Measurements from ENCODE around the gene CERS3.

The CERS3 gene

DNA sequence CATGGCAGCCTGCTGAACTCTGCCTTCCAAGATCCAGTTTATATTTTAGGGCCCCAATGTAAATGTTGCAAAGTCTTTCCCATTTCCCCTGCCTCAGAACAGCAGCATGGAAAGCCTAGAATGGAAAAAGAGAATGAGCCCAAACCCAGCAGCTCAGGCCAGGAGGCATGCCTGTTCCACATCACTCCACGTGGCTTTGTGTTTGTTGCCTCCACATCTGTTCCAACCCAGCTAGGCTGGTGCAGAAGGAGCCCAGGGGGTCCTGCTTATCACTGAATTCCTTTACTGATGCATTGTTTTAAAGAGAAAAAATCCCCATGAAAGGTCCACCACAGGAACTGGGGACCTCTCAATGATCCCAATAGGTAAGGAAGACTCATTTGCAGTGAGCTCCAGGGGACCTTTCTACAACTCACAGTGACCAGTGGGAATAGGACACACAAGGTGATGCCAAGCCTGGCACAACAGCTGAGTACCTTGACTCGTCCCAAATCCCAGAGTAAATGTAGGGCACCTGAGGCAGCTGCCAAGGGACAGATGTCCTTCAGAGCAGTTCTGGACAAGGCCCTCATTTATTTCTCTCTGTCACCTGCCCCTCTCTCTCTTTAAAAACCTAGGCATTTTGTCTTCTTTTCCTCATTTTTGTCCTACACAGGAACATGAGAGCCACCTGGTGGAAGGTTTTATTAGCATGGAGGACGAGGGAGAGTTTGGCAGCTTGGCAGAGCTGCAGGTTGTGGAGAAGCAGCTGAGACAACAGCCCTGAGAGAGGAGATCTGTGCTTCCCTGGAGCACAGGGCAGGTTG is 145.2 kb downstream of the CERS3 start:
- no peak overlapping the region for H2AFZ ChIP-seq (ENCODE audit: low read depth, low read length, severe bottlenecking)
- no peak overlapping the region for H3K4me3 ChIP-seq (ENCODE audit: insufficient read depth, low read length, poor library complexity, severe bottlenecking)
- H3K4me2 ChIP-seq (ENCODE audit: low read depth, low read length, poor library complexity, severe bottlenecking) = no peak overlapping the region
- H3K27ac ChIP-seq (ENCODE audit: low read depth, low read length) = no peak overlapping the region
- no peak for TF ChIP-seq EZH2phosphoT487 (conservative IDR thresholded peaks at IDR 0.05; ENCODE audit: low read length)
- TF ChIP-seq, protein P1, sequence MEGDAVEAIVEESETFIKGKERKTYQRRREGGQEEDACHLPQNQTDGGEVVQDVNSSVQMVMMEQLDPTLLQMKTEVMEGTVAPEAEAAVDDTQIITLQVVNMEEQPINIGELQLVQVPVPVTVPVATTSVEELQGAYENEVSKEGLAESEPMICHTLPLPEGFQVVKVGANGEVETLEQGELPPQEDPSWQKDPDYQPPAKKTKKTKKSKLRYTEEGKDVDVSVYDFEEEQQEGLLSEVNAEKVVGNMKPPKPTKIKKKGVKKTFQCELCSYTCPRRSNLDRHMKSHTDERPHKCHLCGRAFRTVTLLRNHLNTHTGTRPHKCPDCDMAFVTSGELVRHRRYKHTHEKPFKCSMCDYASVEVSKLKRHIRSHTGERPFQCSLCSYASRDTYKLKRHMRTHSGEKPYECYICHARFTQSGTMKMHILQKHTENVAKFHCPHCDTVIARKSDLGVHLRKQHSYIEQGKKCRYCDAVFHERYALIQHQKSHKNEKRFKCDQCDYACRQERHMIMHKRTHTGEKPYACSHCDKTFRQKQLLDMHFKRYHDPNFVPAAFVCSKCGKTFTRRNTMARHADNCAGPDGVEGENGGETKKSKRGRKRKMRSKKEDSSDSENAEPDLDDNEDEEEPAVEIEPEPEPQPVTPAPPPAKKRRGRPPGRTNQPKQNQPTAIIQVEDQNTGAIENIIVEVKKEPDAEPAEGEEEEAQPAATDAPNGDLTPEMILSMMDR (IDR thresholded peaks at IDR 0.05; ENCODE audit: insufficient read depth, low read length, poor library complexity, severe bottlenecking) = no peak
- no peaks in the 10 kb centered on the region; the same call in 1 of the 2 replicates for H3K9me3 ChIP-seq (ENCODE audit: insufficient read depth, low read length)
- no peak overlapping the region for H3K9ac ChIP-seq (ENCODE audit: low read length)
- no peaks in the 10 kb centered on the region for H4K20me1 ChIP-seq (ENCODE audit: low read depth, low read length)
- H3K9me2 ChIP-seq (replicated peaks; ENCODE audit: insufficient read depth, low read length) = no peaks in the 10 kb centered on the region
- no peaks in the 10 kb centered on the region for H3K79me2 ChIP-seq (ENCODE audit: insufficient read depth, low read length)
- no peaks in the 10 kb centered on the region; the same call in 1 of the 2 replicates for H3K27me3 ChIP-seq (ENCODE audit: low read length)
- H3F3A ChIP-seq (ENCODE audit: insufficient read depth) = no peaks in the 10 kb centered on the region
- H3K36me3 ChIP-seq (ENCODE audit: low read length) = no peaks in the 10 kb centered on the region; the same call in 1 of the 2 replicates

- no peaks in the 10 kb centered on the region for H3K27me3 ChIP-seq (ENCODE audit: low read length)
These were observed 154.8 kb downstream of the CERS3 start for GRCh38 chr15:100373942-100374341.

GRCh38 chr15:100373120-100373896 is 155.4 kb downstream of the CERS3 start:
- H2AFZ ChIP-seq (ENCODE audit: low read depth, low read length, severe bottlenecking) = no peak overlapping the region
- H4K20me1 ChIP-seq (ENCODE audit: low read depth, low read length) = no peaks in the 10 kb centered on the region
- H3K27me3 ChIP-seq (ENCODE audit: low read length) = no peaks in the 10 kb centered on the region
- no peaks in the 10 kb centered on the region for H3F3A ChIP-seq (ENCODE audit: insufficient read depth)
- no peak overlapping the region for H3K4me3 ChIP-seq (ENCODE audit: insufficient read depth, low read length, poor library complexity, severe bottlenecking)
- no peaks in the 10 kb centered on the region for H3K9me2 ChIP-seq (replicated peaks; ENCODE audit: insufficient read depth, low read length)
- H3K36me3 ChIP-seq (ENCODE audit: low read length) = no peaks in the 10 kb centered on the region
- TF ChIP-seq EZH2phosphoT487 (conservative IDR thresholded peaks at IDR 0.05; ENCODE audit: low read length) = no peak
- TF ChIP-seq, protein P1 (IDR thresholded peaks at IDR 0.05; ENCODE audit: insufficient read depth, low read length, poor library complexity, severe bottlenecking) = no peak
- H3K9me3 ChIP-seq (ENCODE audit: insufficient read depth, low read length) = no peaks in the 10 kb centered on the region
- no peak overlapping the region for H3K4me2 ChIP-seq (ENCODE audit: low read depth, low read length, poor library complexity, severe bottlenecking)
- no peaks in the 10 kb centered on the region for H3K79me2 ChIP-seq (ENCODE audit: insufficient read depth, low read length)
- H3K27ac ChIP-seq (ENCODE audit: low read depth, low read length) = no peak overlapping the region
- no peak overlapping the region for H3K9ac ChIP-seq (ENCODE audit: low read length)

More at GRCh38 chr15:100373942-100374341, 154.8 kb downstream of the CERS3 start:
- Histone ChIP-seq H3K79me2 (ENCODE audit: insufficient read depth, low read length) (no peaks in the 10 kb centered on the region), H3F3A (ENCODE audit: insufficient read depth) (no peaks in the 10 kb centered on the region), H3K4me3 (ENCODE audit: insufficient read depth, low read length, poor library complexity, severe bottlenecking) (no peak overlapping the region), H3K9me2 (replicated peaks; ENCODE audit: insufficient read depth, low read length) (no peaks in the 10 kb centered on the region), H3K9me3 (ENCODE audit: insufficient read depth, low read length) (no peaks in the 10 kb centered on the region), H2AFZ (ENCODE audit: low read depth, low read length, severe bottlenecking) (no peak overlapping the region), H3K4me2 (ENCODE audit: low read depth, low read length, poor library complexity, severe bottlenecking) (no peak overlapping the region), H4K20me1 (ENCODE audit: low read depth, low read length) (no peaks in the 10 kb centered on the region), H3K9ac (ENCODE audit: low read length) (no peak overlapping the region), H3K36me3 (ENCODE audit: low read length) (no peaks in the 10 kb centered on the region), H3K27ac (ENCODE audit: low read depth, low read length) (no peak overlapping the region)
- TF ChIP-seq EZH2phosphoT487 (conservative IDR thresholded peaks at IDR 0.05; ENCODE audit: low read length) = no peak
